GM19193 (cell line): ENCODE measurements around the gene TMEM150B.

Source experiments
- POLR2A ChIP-seq: IDR thresholded peaks from 4 replicates; pipeline ENCODE4 v1.6.1; 2011; ENCODE audit not compliant: insufficient read depth, insufficient read length; ENCODE audit errors: extremely low read depth

TMEM150B gene

GRCh38 chr19:55322204-55322885 lies 2.8 kb downstream of the TMEM150B start:
- no peak for TF ChIP-seq POLR2A

- no peak for TF ChIP-seq POLR2A
Measured at GRCh38 chr19:55321466-55322137, 3.5 kb downstream of the TMEM150B start.

GRCh38 chr19:55320844-55321419 lies 4.2 kb downstream of the TMEM150B start:
- no peak for TF ChIP-seq POLR2A

- TF ChIP-seq POLR2A: no peak
Measured at GRCh38 chr19:55319785-55320184, 5.4 kb downstream of the TMEM150B start.

- TF ChIP-seq POLR2A: no peak
Measured at GRCh38 chr19:55316646-55317045, 8.5 kb downstream of the TMEM150B start.

- no peak for TF ChIP-seq POLR2A
Measured at GRCh38 chr19:55315956-55316525, 9.1 kb downstream of the TMEM150B start.

GRCh38 chr19:55314396-55314795 lies 10.7 kb downstream of the TMEM150B start:
- no peak for TF ChIP-seq POLR2A

- TF ChIP-seq POLR2A: no peak
Measured at GRCh38 chr19:55312621-55313512, 12.3 kb downstream of the TMEM150B start.

GRCh38 chr19:55311797-55312196 lies 13.3 kb downstream of the TMEM150B start:
- TF ChIP-seq POLR2A: no peak

- TF ChIP-seq POLR2A: no peak
Measured at GRCh38 chr19:55311397-55311796, 13.7 kb downstream of the TMEM150B start.

GRCh38 chr19:55310498-55310897 lies 14.6 kb downstream of the TMEM150B start:
- no peak for TF ChIP-seq POLR2A

GRCh38 chr19:55309448-55309847 lies 15.7 kb downstream of the TMEM150B start:
- TF ChIP-seq POLR2A: no peak

GRCh38 chr19:55308281-55308680 lies 16.9 kb downstream of the TMEM150B start:
- no peak for TF ChIP-seq POLR2A

GRCh38 chr19:55306712-55307111 lies 18.4 kb downstream of the TMEM150B start:
- no peak for TF ChIP-seq POLR2A
